HG03469 (cell line): ENCODE data around the gene WNT7A.

Source experiments
- ATAC-seq: cut with Tn5 transposase; IDR thresholded peaks from one replicate; pipeline ENCODE4 v1.9.1; 2021; ENCODE audit warnings: mild to moderate bottlenecking, moderate library complexity, moderate number of reproducible peaks; ENCODE audit not compliant: unreplicated experiment

WNT7A gene

GRCh38 chr3:13798401-13798800 lies 81.5 kb downstream of the WNT7A start:
- ATAC-seq: no peak

DNA sequence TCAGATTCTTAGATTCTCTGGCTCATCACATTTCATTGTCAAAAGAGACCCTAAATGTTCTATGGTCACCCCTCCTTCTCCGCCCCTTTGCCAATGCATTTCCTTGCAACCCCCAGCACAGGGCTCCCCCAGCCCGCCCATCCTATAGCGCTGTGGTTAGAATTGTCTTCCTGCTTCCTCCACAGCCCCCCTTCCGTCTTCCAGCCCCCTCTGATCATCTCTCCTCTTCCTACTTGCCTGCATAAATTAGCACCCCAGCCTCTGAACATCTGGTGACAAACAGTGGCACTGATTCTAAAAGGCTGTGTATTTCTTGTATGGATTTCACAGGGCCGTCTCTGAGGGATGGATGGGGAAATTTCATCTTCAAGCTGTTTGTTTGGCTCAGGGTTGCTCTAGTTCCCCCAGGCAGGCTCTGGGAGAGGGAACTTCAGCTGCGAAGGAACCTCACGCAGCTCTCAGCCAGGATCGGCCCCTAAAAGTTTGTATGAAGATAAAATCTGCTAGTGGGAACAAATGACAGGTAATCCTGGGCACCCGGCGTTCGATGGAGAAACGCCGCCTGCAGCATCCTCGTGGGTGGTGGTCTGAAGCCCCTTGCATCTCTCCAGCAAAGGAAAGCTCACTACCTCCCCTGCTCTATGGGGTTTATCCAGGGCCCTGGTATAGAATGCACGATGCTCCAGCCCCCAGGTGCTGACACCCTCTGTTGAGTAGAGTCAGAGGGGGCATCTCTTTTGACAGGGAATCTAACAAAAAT lies 83.0 kb downstream of the WNT7A start:
- ATAC-seq: no peak

DNA sequence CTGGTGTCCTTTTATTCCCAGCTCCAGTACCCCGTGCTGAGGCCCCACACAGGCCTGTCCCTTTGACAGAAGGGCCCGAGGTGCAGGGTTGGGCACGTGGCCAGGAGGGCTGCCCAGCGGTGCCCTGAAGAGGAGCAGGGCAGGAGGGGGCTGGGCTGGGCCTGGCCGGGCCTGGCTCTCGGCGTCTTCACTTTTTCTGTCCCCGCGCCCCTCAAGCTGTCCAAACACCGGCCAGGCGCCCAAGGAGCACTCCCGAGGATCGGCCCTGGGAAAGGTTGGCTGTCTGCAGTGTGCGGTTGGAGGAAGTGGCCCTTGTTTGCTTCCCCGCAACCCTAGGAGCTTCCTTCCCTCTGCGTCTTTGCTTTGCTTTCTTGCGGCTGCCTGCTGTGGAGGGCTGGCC lies 84.1 kb downstream of the WNT7A start:
- ATAC-seq: no peak

- no peak for ATAC-seq
Measured at GRCh38 chr3:13794322-13794721, 85.5 kb downstream of the WNT7A start.

DNA sequence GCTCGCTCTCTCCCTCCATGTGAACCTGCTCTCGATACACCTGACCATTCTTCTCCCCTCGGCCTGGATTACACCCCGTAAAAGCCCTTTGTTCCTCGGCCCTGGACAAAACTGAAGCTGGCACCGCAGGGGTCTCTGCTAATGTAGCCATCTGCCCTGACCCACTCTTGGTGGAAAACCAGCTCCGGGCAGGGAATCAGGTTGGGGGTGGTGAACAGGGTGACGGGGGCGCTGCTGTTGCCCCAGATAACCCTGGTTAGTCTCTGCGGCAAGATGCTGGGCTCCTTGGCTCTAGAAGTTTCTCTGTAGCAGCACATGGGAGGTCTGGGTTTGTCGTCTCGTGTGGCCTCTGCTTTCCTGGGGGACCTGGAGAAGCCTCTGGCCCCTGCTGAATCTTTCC lies 86.4 kb downstream of the WNT7A start:
- ATAC-seq: no peak

- no peak for ATAC-seq
Measured at GRCh38 chr3:13792512-13793371, 87.1 kb downstream of the WNT7A start.

DNA sequence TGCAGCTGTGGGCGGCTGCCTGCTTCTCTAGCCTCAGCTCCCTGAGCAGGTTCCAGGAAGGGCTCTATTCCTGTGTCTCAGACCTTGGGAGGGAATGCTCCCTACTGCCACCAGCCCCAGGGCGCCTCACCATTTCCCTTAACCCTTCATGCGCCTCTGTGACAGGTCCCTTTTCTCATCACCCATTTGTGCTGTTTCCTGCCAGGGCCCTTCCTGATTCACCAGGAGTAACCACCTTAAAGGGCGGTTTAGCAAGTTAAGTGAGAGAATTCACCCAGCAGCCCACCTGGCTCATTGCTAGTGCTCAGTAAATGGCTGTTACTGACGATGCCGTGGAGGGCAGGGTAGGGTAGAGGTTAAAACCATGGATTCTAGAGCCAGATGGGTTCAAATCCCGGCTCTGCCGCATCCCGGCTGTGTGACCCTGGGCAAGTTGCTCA lies 87.8 kb downstream of the WNT7A start:
- ATAC-seq: no peak

GRCh38 chr3:13791198-13792050 lies 88.4 kb downstream of the WNT7A start:
- ATAC-seq: no peak

DNA sequence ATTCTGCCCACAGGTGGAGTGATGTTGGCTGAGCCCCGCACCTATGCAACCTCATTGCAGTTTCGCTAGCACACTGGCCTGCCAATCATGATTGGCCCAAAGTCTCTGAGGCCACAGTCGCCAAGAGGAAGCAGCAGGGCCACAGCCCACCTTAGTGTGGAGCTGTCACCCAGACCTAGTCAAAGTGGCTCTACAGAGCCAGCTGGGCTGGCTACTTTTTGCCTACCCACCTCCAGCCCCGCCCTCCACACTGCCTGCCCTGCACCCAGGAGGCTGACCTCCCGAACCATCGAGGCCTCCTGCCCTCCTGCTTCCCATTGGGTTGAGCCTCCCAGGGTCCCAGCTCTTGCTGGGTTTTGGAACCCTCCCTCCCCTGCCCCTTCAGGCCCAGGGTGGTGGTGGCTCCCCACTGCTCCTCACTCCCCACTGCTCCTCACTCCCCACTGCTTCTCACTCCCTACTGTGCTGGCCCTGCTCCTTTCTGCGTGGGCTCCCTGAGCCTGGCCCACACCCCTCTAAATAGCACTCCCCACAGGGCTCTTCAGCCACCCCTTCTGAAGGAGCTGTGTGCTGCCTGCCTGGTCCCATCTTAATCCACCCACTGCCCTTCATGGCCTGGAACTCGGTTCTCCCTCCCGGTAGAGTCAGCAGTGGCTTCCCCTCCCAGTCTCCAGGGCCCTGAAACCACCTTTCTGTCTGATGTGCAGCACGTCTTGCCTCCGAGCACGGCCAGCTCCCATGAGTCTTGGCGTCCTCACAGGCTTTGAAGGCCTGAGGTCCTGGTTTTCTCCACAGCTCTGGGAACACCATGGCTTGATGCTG lies 89.3 kb downstream of the WNT7A start:
- ATAC-seq: no peak

- ATAC-seq: no peak
Measured at GRCh38 chr3:13788522-13789424, 91.1 kb downstream of the WNT7A start.

GRCh38 chr3:13787533-13788132 lies 92.2 kb downstream of the WNT7A start:
- no peak for ATAC-seq

- no peak for ATAC-seq
Measured at GRCh38 chr3:13786811-13787210, 93.1 kb downstream of the WNT7A start.

GRCh38 chr3:13785853-13786436 lies 93.9 kb downstream of the WNT7A start:
- ATAC-seq: no peak

GRCh38 chr3:13785351-13785750 lies 94.5 kb downstream of the WNT7A start:
- no peak for ATAC-seq

GRCh38 chr3:13783476-13783875 lies 96.4 kb downstream of the WNT7A start:
- no peak for ATAC-seq

GRCh38 chr3:13782501-13782900 lies 97.4 kb downstream of the WNT7A start:
- no peak for ATAC-seq

- no peak for ATAC-seq
Measured at GRCh38 chr3:13781417-13781816, 98.5 kb downstream of the WNT7A start.

GRCh38 chr3:13780432-13781176 lies 99.3 kb downstream of the WNT7A start:
- no peak for ATAC-seq
